Midbrain (tissue), 1 donor: Measurements from ENCODE around the gene TMEM115.

ENCODE experiments used
- DNase-seq: peaks from one replicate; lab custom pipeline; 2025; lab: John Stamatoyannopoulos, UW

The TMEM115 gene

GRCh38 chr3:50331364-50331907, 27.9 kb downstream of the TMEM115 start:
- no peak for DNase-seq

GRCh38 chr3:50330330-50330729, 29.0 kb downstream of the TMEM115 start:
- DNase-seq, result no peak

- DNase-seq, result peak; percentile 98
These were observed 31.2 kb downstream of the TMEM115 start, which contains the start of gene TUSC2 for GRCh38 chr3:50327943-50328691. TUSC2 (minus strand) TSS chr3:50328223; CDS start chr3:50328099, 124 bp downstream.

GRCh38 chr3:50327129-50327528, 32.2 kb downstream of the TMEM115 start:
- DNase-seq, result no peak

- DNase-seq, result no peak
These were observed 33.2 kb downstream of the TMEM115 start for GRCh38 chr3:50326182-50326541.

- DNase-seq, result no peak
These were observed 33.7 kb downstream of the TMEM115 start for GRCh38 chr3:50325497-50326181.

GRCh38 chr3:50325113-50325480, 34.2 kb downstream of the TMEM115 start:
- DNase-seq, result no peak

GRCh38 chr3:50324351-50325112, 34.8 kb downstream of the TMEM115 start:
- peak; percentile 71 for DNase-seq

- no peak for DNase-seq
These were observed 35.6 kb downstream of the TMEM115 start for GRCh38 chr3:50323614-50324199.

GRCh38 chr3:50323092-50323600, 36.2 kb downstream of the TMEM115 start:
- DNase-seq, result no peak

- DNase-seq, result no peak
These were observed 36.8 kb downstream of the TMEM115 start, which contains the start of gene HYAL2 for GRCh38 chr3:50322386-50323091. HYAL2 (minus strand) TSS chr3:50322745; CDS start chr3:50320489, 2,256 bp downstream.

- DNase-seq, result no peak
These were observed 37.3 kb downstream of the TMEM115 start for GRCh38 chr3:50322115-50322385.

GRCh38 chr3:50321336-50322114, 37.8 kb downstream of the TMEM115 start:
- DNase-seq, result peak; percentile 93

GRCh38 chr3:50320853-50321335, 38.4 kb downstream of the TMEM115 start:
- DNase-seq, result peak; percentile 89

GRCh38 chr3:50319894-50320625, 39.3 kb downstream of the TMEM115 start:
- no peak for DNase-seq

- DNase-seq, result no peak
These were observed 40.0 kb downstream of the TMEM115 start for GRCh38 chr3:50319181-50319893.

- no peak for DNase-seq
These were observed 40.7 kb downstream of the TMEM115 start for GRCh38 chr3:50318615-50319014.

- no peak for DNase-seq
These were observed 41.2 kb downstream of the TMEM115 start for GRCh38 chr3:50318163-50318562.

GRCh38 chr3:50317300-50317699, 42.0 kb downstream of the TMEM115 start:
- DNase-seq, result no peak
